ENCODE measurements around the gene ABCC3. TPM values are rescaled to one million over a fixed set of nuclear protein-coding genes. Genes with fewer than 3 reads are reported as not detected.

Gene ABCC3
- total and polyA plus RNA-seq, 12 donors, result 0.23 to 5.7 (median 1.1) TPM; not detected in 1

DNA sequence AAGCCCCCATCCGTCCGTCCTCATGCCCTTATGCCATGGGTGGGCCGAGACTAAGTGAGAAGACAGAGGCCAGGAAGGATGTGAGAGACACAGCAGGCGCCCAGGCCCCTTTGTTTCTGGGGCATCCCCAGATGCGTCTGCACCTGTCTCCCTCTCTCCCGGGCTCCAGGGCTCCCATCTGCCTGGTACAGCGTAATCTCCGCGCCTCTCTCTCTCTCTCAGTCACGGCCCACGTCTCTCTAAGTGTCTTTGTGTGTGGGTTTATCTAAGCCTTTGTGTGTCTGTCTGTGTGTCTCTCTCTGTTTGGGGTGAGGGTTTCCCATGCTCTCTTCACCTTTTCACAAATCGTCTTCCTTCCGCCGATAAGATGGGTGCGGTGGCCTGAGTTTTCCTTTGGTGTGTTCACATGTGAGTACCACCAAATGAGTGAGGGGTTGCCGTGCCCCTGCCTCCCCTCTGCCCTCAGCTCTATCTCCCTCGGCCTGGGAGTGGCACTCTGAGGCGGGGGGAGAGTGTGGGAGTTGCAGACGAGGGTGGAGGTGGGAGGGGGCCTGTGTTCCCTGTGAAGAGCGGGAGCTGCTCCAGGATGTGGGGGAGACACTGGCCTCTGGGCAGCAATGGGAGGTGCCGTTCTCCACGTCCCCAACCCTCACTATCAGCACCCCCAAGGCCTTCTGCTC, 25.8 kb upstream of the ABCC3 start:
- Histone ChIP-seq H3K4me3 (no peak overlapping the region), H3K27me3 (peaks cover 0 to 38% (median 13%) of the 10 kb centered on the region in 7 donors), H3K4me1 (peaks cover 9 to 28% (median 20%) of the 10 kb centered on the region in 9 donors), H3K36me3 (no peaks in the 10 kb centered on the region), H3K9me3 (no peaks in the 10 kb centered on the region), H3K27ac (no peak overlapping the region)
- ATAC-seq (no peak), DNase-seq (no peak)
- TF ChIP-seq, protein P1, sequence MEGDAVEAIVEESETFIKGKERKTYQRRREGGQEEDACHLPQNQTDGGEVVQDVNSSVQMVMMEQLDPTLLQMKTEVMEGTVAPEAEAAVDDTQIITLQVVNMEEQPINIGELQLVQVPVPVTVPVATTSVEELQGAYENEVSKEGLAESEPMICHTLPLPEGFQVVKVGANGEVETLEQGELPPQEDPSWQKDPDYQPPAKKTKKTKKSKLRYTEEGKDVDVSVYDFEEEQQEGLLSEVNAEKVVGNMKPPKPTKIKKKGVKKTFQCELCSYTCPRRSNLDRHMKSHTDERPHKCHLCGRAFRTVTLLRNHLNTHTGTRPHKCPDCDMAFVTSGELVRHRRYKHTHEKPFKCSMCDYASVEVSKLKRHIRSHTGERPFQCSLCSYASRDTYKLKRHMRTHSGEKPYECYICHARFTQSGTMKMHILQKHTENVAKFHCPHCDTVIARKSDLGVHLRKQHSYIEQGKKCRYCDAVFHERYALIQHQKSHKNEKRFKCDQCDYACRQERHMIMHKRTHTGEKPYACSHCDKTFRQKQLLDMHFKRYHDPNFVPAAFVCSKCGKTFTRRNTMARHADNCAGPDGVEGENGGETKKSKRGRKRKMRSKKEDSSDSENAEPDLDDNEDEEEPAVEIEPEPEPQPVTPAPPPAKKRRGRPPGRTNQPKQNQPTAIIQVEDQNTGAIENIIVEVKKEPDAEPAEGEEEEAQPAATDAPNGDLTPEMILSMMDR (IDR thresholded peaks at IDR 0.05), result no peak
- intact Hi-C loops (cut with DNase I), result loop anchor here in 2 of 10 donors (5.0 kb wide), 2 partner anchors 42 to 52 kb away; no protein-coding TSS in a partner anchor
- WGBS, 2 donors, result 64 to 76% methylated on average over 22 of the region's 22 CpGs

- DNase-seq (no peak), ATAC-seq (no peak)
- H3K36me3 ChIP-seq, result no peaks in the 10 kb centered on the region
- no peak overlapping the region for H3K4me3 ChIP-seq
- whole genome bisulfite sequencing, 2 donors, result 89% methylated on average over 24 of the region's 24 CpGs
- no peaks in the 10 kb centered on the region for H3K9me3 ChIP-seq
- H3K27ac ChIP-seq, result no peak overlapping the region
- intact Hi-C loops (cut with DNase I), result loop anchor here in 7 of 10 donors (5.0 kb wide), 4 partner anchors 42 to 127 kb away; no protein-coding TSS in a partner anchor
- peaks cover 0 to 38% (median 13%) of the 10 kb centered on the region in 7 donors for H3K27me3 ChIP-seq
- peaks cover 3 to 22% (median 15%) of the 10 kb centered on the region in 9 donors for H3K4me1 ChIP-seq
- TF ChIP-seq, protein P1 (IDR thresholded peaks at IDR 0.05), result no peak
These were observed 25.2 kb upstream of the ABCC3 start for GRCh38 chr17:50609380-50610074.

- TF ChIP-seq, protein P1 (IDR thresholded peaks at IDR 0.05), result no peak
- WGBS, 2 donors, result 93% methylated on average over 6 of the region's 6 CpGs
- H3K27me3 ChIP-seq, result peaks cover 0 to 36% (median 13%) of the 10 kb centered on the region in 7 donors
- no peak overlapping the region for H3K27ac ChIP-seq
- intact Hi-C loops (cut with DNase I), result loop anchor here in 8 of 10 donors (2.0 to 5.0 kb wide), 3 partner anchors 59 to 129 kb away; no protein-coding TSS in a partner anchor
- no peak overlapping the region for H3K4me3 ChIP-seq
- DNase-seq (no peak), ATAC-seq (no peak)
- peaks cover 0 to 9% (median 0%) of the 10 kb centered on the region in 9 donors for H3K4me1 ChIP-seq
- H3K36me3 ChIP-seq, result no peaks in the 10 kb centered on the region
- H3K9me3 ChIP-seq, result no peaks in the 10 kb centered on the region
These were observed 23.0 kb upstream of the ABCC3 start for GRCh38 chr17:50611634-50612033.

- TF ChIP-seq, protein P1 (IDR thresholded peaks at IDR 0.05), result no peak
- Histone ChIP-seq H3K9me3 (no peaks in the 10 kb centered on the region), H3K4me1 (peaks cover 0 to 9% (median 0%) of the 10 kb centered on the region in 9 donors), H3K4me3 (no peak overlapping the region), H3K27me3 (peaks cover 0 to 33% (median 11%) of the 10 kb centered on the region in 7 donors), H3K36me3 (no peaks in the 10 kb centered on the region), H3K27ac (no peak overlapping the region)
- 80 to 95% methylated on average over 12 of the region's 12 CpGs for whole genome bisulfite sequencing, 2 donors
- DNase-seq, result no peak
- ATAC-seq, result no peak
- intact Hi-C loops (cut with DNase I), result loop anchor here in 8 of 10 donors (2.0 to 5.0 kb wide), 3 partner anchors 60 to 130 kb away; no protein-coding TSS in a partner anchor
These were observed 22.4 kb upstream of the ABCC3 start for GRCh38 chr17:50612281-50612680.

Measured in heart right ventricle (tissue), 16 donors.